GM19035 (cell line): ENCODE measurements around the gene COPS7B.
A peak's percentile ranks its signal among the peaks of the same experiment; 100 is the strongest.
"Not testable (repeated sequence)": the region's sequence is repeated elsewhere in the genome, so short reads cannot be mapped to it uniquely, and the experiment has no call there.

Source experiments
- ATAC-seq: cut with Tn5 transposase; IDR thresholded peaks from one replicate; pipeline ENCODE4 v1.9.1; 2021; ENCODE audit not compliant: unreplicated experiment

Gene COPS7B

GRCh38 chr2:231786177-231786916, at the start of gene COPS7B:
COPS7B (plus strand) TSS chr2:231786445; CDS start chr2:231788571, 2,126 bp downstream.
- peak; percentile 68 for ATAC-seq

- ATAC-seq = no peak
Measured at GRCh38 chr2:231737761-231738160, 48.5 kb upstream of the COPS7B start.

- ATAC-seq = no peak
Measured at GRCh38 chr2:231743376-231744116, 42.7 kb upstream of the COPS7B start.

GRCh38 chr2:231745303-231746038, 40.8 kb upstream of the COPS7B start:
- ATAC-seq = no peak

GRCh38 chr2:231748153-231748896, 37.9 kb upstream of the COPS7B start:
- not testable (repeated sequence) for ATAC-seq

GRCh38 chr2:231749016-231749415, 37.2 kb upstream of the COPS7B start:
- ATAC-seq = not testable (repeated sequence)

- ATAC-seq = no peak
Measured at GRCh38 chr2:231751042-231751815, 35.0 kb upstream of the COPS7B start.

- no peak for ATAC-seq
Measured at GRCh38 chr2:231752061-231752460, 34.2 kb upstream of the COPS7B start.

GRCh38 chr2:231761735-231762134, 24.5 kb upstream of the COPS7B start:
- ATAC-seq = no peak

- ATAC-seq = no peak
Measured at GRCh38 chr2:231764124-231764523, 22.1 kb upstream of the COPS7B start.

- ATAC-seq = no peak
Measured at GRCh38 chr2:231764760-231765159, 21.5 kb upstream of the COPS7B start.

- no peak for ATAC-seq
Measured at GRCh38 chr2:231765496-231765929, 20.7 kb upstream of the COPS7B start.

GRCh38 chr2:231769170-231770136, 16.8 kb upstream of the COPS7B start:
- ATAC-seq = no peak

GRCh38 chr2:231780123-231780908, 5.9 kb upstream of the COPS7B start:
- ATAC-seq = no peak

- peak; percentile 94 for ATAC-seq
Measured at GRCh38 chr2:231780909-231781797, 5.1 kb upstream of the COPS7B start, which contains the start of gene PDE6D. PDE6D (minus strand) TSS chr2:231781282; CDS start chr2:231781114, 168 bp downstream.

GRCh38 chr2:231781798-231782726, 4.2 kb upstream of the COPS7B start:
- no peak for ATAC-seq
